Suprapubic skin (tissue), 4 donors: ENCODE data around the gene NDUFV1. TPM values are rescaled to one million over a fixed set of nuclear protein-coding genes. Genes with fewer than 3 reads are reported as not detected.

ENCODE experiments used
- DNase-seq, 2 donors: peaks; one replicate each; pipeline ENCODE4 v3.0.0-alpha.2; 2019; ENCODE audit warnings: low spot score in 2 of 2
- H3K27ac ChIP-seq: fragments of 200-600 bp; sonication (generic); one replicate; pipeline ENCODE4 v1.5.1; 2019
- H3K27me3 ChIP-seq: fragments of 200-600 bp; sonication (generic); one replicate; pipeline ENCODE4 v1.5.1; 2019
- H3K36me3 ChIP-seq: fragments of 200-600 bp; sonication (generic); one replicate; pipeline ENCODE4 v1.5.1; 2019
- H3K4me1 ChIP-seq: fragments of 200-600 bp; sonication (generic); one replicate; pipeline ENCODE4 v1.5.1; 2019
- H3K4me3 ChIP-seq: fragments of 200-600 bp; sonication (generic); one replicate; pipeline ENCODE4 v1.5.1; 2019; ENCODE audit warnings: mild to moderate bottlenecking
- H3K9me3 ChIP-seq: fragments of 200-600 bp; sonication (generic); one replicate; pipeline ENCODE4 v1.5.1; 2019
- EP300 ChIP-seq: sonication (generic); formaldehyde crosslinking; IDR thresholded peaks from one replicate; pipeline ENCODE4 v1.6.1; 2017; ENCODE audit warnings: antibody characterized with exemption
- POLR2A ChIP-seq, 2 donors: fragments of 450-650 bp; IDR thresholded peaks; one replicate each; pipeline ENCODE4 v1.6.1; 2017; ENCODE audit warnings: antibody characterized with exemption in 2 of 2, mild to moderate bottlenecking in 2 of 2, moderate library complexity in 2 of 2
- POLR2AphosphoS5 ChIP-seq, 3 donors: sonication (generic); formaldehyde crosslinking; IDR thresholded peaks; one replicate each; pipeline ENCODE4 v1.6.1; 2017; ENCODE audit warnings: antibody characterized with exemption in 3 of 3
- WGBS: methylation state at CpG from one replicate; pipeline ENCODE4 v1.1.5; 2018; 5-methylcytosine and 5-hydroxymethylcytosine counted together
- total RNA-seq, 4 donors: library from RNA; depleted of rRNA; stranded (reverse); fragments of >200 nt; gene quantifications; one replicate each; pipeline ENCODE4 v1.1.0, GENCODE V29; 2016
- TF ChIP-seq, protein P1 (sequence below), 2 donors: fragments of 200-600 bp in 1 of 2; fragments of 450-650 bp in 1 of 2; sonication (generic) in 1 of 2; IDR thresholded peaks; one replicate each; pipeline ENCODE4 v1.5.1; 2016 to 2019; ENCODE audit warnings: antibody characterized with exemption in 2 of 2, mild to moderate bottlenecking in 1 of 2, moderate library complexity in 1 of 2

The NDUFV1 gene
- total RNA-seq, 4 donors from 2014 or later: 200 to 361 (median 275) TPM

DNA sequence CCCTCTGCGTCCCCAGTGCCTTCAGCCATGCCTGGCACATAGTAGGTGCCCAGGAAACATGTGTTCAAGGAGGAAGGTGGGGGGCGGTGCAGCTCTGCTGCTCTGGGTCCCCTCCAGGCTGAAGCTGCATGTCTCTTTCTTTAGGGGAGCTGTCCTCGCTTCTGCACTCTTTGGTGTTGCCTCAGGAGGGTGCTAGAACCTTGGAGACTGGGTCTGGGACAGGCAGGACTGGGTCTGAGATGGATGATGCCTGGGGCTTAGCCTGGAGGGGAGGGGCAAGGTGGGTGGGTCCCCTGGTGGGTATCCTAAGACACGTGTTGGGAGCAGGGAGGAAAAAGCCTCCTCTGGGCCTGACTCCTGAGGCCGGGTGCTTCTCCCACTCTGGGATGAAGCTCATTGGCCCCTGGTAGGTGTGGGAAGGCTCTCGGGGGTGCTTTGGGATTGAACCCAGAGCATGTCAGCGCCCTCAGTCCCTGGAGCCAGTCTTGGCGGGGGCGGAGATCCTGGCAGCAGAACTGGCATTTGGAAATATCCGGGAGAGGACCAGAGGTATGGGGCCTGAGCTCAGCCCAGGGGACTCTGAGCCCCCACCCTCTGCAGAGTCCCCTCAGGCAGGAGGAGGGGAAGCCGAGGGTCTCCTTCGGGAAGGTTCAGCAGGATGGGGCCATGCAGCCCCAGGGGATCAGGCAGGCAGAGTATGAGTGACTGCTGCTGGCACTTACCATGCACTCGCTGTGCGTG lies 29.8 kb upstream of the NDUFV1 start:
- Histone ChIP-seq H3K4me3 (no peak overlapping the region), H3K27ac (no peak overlapping the region), H3K4me1 (peaks cover 7% of the 10 kb centered on the region), H3K9me3 (no peaks in the 10 kb centered on the region), H3K27me3 (peaks cover 16% of the 10 kb centered on the region), H3K36me3 (no peaks in the 10 kb centered on the region)
- DNase-seq: no peak
- no peak for TF ChIP-seq EP300
- TF ChIP-seq POLR2A (IDR thresholded peaks at IDR 0.05): no peak
- no peak for TF ChIP-seq POLR2AphosphoS5 (IDR thresholded peaks at IDR 0.05)
- TF ChIP-seq, protein P1, sequence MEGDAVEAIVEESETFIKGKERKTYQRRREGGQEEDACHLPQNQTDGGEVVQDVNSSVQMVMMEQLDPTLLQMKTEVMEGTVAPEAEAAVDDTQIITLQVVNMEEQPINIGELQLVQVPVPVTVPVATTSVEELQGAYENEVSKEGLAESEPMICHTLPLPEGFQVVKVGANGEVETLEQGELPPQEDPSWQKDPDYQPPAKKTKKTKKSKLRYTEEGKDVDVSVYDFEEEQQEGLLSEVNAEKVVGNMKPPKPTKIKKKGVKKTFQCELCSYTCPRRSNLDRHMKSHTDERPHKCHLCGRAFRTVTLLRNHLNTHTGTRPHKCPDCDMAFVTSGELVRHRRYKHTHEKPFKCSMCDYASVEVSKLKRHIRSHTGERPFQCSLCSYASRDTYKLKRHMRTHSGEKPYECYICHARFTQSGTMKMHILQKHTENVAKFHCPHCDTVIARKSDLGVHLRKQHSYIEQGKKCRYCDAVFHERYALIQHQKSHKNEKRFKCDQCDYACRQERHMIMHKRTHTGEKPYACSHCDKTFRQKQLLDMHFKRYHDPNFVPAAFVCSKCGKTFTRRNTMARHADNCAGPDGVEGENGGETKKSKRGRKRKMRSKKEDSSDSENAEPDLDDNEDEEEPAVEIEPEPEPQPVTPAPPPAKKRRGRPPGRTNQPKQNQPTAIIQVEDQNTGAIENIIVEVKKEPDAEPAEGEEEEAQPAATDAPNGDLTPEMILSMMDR (IDR thresholded peaks at IDR 0.05): no peak
- 94% methylated on average over 3 of the region's 14 CpGs for WGBS

GRCh38 chr11:67577951-67578350 lies 28.8 kb upstream of the NDUFV1 start:
- no peak for DNase-seq
- H3K4me3 ChIP-seq: no peak overlapping the region
- WGBS: no CpG with 5 or more reads among the region's 6 CpGs
- H3K27ac ChIP-seq: no peak overlapping the region
- H3K4me1 ChIP-seq: peaks cover 18% of the 10 kb centered on the region
- no peaks in the 10 kb centered on the region for H3K36me3 ChIP-seq
- no peak for TF ChIP-seq POLR2AphosphoS5 (IDR thresholded peaks at IDR 0.05)
- no peak for TF ChIP-seq EP300
- TF ChIP-seq, protein P1 (IDR thresholded peaks at IDR 0.05): no peak
- no peak for TF ChIP-seq POLR2A (IDR thresholded peaks at IDR 0.05)
- H3K27me3 ChIP-seq: peaks cover 16% of the 10 kb centered on the region
- H3K9me3 ChIP-seq: no peaks in the 10 kb centered on the region

DNA sequence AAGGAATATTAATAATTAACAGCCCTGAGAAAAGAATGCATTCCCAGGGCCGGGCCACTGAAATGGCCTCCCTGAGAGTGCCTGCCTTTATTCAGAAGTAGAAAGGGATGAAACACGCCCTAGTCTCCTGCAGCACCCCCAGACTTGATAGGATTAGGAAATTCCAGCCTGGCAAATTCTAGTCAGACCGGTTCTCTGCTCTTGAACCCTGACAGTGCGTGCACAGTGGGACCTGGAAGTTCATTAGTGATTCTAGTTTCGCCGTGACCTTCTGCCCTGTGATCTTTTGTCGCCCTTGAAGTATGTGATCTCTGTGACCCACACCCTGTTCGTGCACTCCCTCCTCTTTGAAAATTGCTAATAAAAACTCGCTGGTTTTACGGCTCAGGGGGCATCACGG lies 25.3 kb upstream of the NDUFV1 start:
- Histone ChIP-seq H3K4me3 (no peak overlapping the region), H3K36me3 (peaks cover 11% of the 10 kb centered on the region), H3K9me3 (no peaks in the 10 kb centered on the region), H3K27me3 (peaks cover 10% of the 10 kb centered on the region), H3K27ac (peak overlapping the region; percentile 50), H3K4me1 (peaks cover 42% of the 10 kb centered on the region)
- TF ChIP-seq POLR2AphosphoS5 (IDR thresholded peaks at IDR 0.05) (no peak), EP300 (no peak), POLR2A (IDR thresholded peaks at IDR 0.05) (no peak)
- TF ChIP-seq, protein P1 (IDR thresholded peaks at IDR 0.05): no peak
- DNase-seq: no peak
- 48% methylated on average over 11 of the region's 11 CpGs for WGBS

- Histone ChIP-seq H3K27me3 (peaks cover 7% of the 10 kb centered on the region), H3K4me3 (no peak overlapping the region), H3K4me1 (peaks cover 42% of the 10 kb centered on the region), H3K36me3 (peaks cover 14% of the 10 kb centered on the region), H3K9me3 (no peaks in the 10 kb centered on the region), H3K27ac (peak overlapping the region; percentile 100)
- TF ChIP-seq, protein P1 (IDR thresholded peaks at IDR 0.05): no peak
- TF ChIP-seq POLR2A (IDR thresholded peaks at IDR 0.05) (no peak), POLR2AphosphoS5 (IDR thresholded peaks at IDR 0.05) (no peak), EP300 (no peak)
- 63% methylated on average over 4 of the region's 4 CpGs for WGBS
- no peak for DNase-seq
Measured at GRCh38 chr11:67582011-67582410, 24.7 kb upstream of the NDUFV1 start.

GRCh38 chr11:67583247-67584204 lies 23.2 kb upstream of the NDUFV1 start, which contains the start of gene GSTP1:
Gene GSTP1 (plus strand): TSS chr11:67583812. CDS start chr11:67583844, 32 bp downstream.
- H3K4me3 ChIP-seq: peak within 1 kb of the TSS; percentile 86
- H3K27ac ChIP-seq: peak within 1 kb of the TSS; percentile 100
- TF ChIP-seq POLR2AphosphoS5 (IDR thresholded peaks at IDR 0.05): peak; percentile 35 to 75 (median 58)
- TF ChIP-seq, protein P1 (IDR thresholded peaks at IDR 0.05): peak; percentile 71 to 81
- no peak for TF ChIP-seq EP300
- TF ChIP-seq POLR2A (IDR thresholded peaks at IDR 0.05): peak; percentile 63 to 81
- no peaks in the 10 kb centered on the region for H3K9me3 ChIP-seq
- peak; percentile 95 for DNase-seq
- peaks cover 42% of the 10 kb centered on the region for H3K4me1 ChIP-seq
- no peaks in the 10 kb centered on the region for H3K27me3 ChIP-seq
- H3K36me3 ChIP-seq: peaks cover 26% of the 10 kb centered on the region
- WGBS: 2% methylated on average over 37 of the region's 81 CpGs
